Endothelial cell of umbilical vein (primary cell): ENCODE results near the gene PPP1R9B.

ENCODE experiments used
- EZH2 ChIP-seq: IDR thresholded peaks from 2 replicates; pipeline ENCODE4 v1.6.1; 2012; ENCODE audit warnings: borderline replicate concordance, low read depth, mild to moderate bottlenecking, moderate library complexity, low read length, inconsistent platforms; ENCODE audit not compliant: severe bottlenecking
- FOS ChIP-seq: IDR thresholded peaks from 2 replicates; pipeline ENCODE4 v1.6.1; 2011; ENCODE audit warnings: mild to moderate bottlenecking, low read length, moderate library complexity, borderline replicate concordance; ENCODE audit not compliant: insufficient read depth
- GATA2 ChIP-seq: IDR thresholded peaks from 2 replicates; pipeline ENCODE4 v1.7.0; 2011; ENCODE audit warnings: low read depth, mild to moderate bottlenecking, moderate library complexity, mixed read lengths, low read length; ENCODE audit not compliant: insufficient read length, insufficient read depth
- MYC ChIP-seq: IDR thresholded peaks from one replicate; pipeline ENCODE4 v1.6.1; 2011; ENCODE audit warnings: mild to moderate bottlenecking, low read depth, low read length
- POLR2A ChIP-seq: IDR thresholded peaks from 2 replicates; pipeline ENCODE4 v1.6.1; 2012; ENCODE audit warnings: low read depth, mild to moderate bottlenecking, control low read depth, low read length
- TF ChIP-seq, protein P1 (sequence below), 2 donors: IDR thresholded peaks; 1 replicate in 1 of 2; 2 replicates in 1 of 2; pipeline ENCODE4 v1.5.1; 2011; ENCODE audit warnings: low read length in 2 of 2, mild to moderate bottlenecking in 2 of 2, moderate library complexity in 2 of 2, control low read depth in 1 of 2, inconsistent platforms in 1 of 2, low read depth in 1 of 2; ENCODE audit not compliant: insufficient read depth in 1 of 2; ENCODE audit errors: extremely low read depth in 1 of 2
- TF ChIP-seq, protein P2 (sequence below): IDR thresholded peaks from 2 replicates; pipeline ENCODE4 v1.6.1; 2011; ENCODE audit not compliant: insufficient read depth, insufficient read length

DNA sequence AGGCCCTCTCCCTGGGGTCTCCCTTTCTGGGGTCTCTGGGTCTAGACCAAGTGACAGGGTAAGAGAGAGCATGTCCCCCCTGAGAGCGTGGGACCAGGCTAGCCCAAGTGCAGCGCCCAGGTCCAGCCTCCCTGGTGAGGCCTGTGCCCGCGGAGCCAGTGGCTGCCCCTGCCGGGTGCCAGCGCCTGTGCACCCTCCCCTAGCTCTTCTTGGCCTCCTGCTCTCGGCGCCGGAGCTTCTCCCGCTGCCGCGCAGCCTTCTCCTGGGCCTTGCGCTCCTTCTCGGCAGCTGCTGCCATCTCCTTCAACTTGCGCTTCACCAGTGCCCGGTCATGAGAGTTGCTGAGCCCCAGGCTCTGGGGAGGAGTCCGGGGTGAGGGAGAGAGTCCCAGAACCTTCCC lies 37.8 kb downstream of the PPP1R9B start:
- TF ChIP-seq, protein P1, sequence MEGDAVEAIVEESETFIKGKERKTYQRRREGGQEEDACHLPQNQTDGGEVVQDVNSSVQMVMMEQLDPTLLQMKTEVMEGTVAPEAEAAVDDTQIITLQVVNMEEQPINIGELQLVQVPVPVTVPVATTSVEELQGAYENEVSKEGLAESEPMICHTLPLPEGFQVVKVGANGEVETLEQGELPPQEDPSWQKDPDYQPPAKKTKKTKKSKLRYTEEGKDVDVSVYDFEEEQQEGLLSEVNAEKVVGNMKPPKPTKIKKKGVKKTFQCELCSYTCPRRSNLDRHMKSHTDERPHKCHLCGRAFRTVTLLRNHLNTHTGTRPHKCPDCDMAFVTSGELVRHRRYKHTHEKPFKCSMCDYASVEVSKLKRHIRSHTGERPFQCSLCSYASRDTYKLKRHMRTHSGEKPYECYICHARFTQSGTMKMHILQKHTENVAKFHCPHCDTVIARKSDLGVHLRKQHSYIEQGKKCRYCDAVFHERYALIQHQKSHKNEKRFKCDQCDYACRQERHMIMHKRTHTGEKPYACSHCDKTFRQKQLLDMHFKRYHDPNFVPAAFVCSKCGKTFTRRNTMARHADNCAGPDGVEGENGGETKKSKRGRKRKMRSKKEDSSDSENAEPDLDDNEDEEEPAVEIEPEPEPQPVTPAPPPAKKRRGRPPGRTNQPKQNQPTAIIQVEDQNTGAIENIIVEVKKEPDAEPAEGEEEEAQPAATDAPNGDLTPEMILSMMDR (IDR thresholded peaks at IDR 0.05; ENCODE audit: extremely low read depth in 1 of 2, insufficient read depth in 1 of 2, low read depth in 1 of 2, low read length in 2 of 2) = no peak
- no peak for TF ChIP-seq POLR2A
- TF ChIP-seq GATA2 = no peak
- TF ChIP-seq, protein P2, sequence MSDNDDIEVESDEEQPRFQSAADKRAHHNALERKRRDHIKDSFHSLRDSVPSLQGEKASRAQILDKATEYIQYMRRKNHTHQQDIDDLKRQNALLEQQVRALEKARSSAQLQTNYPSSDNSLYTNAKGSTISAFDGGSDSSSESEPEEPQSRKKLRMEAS = no peak
- TF ChIP-seq FOS = no peak
- TF ChIP-seq EZH2 = no peak
- TF ChIP-seq MYC = no peak
